ENCODE measurements around the gene ADARB2. TPM values are rescaled to one million over a fixed set of nuclear protein-coding genes. Genes with fewer than 3 reads are reported as not detected.
"Not testable (repeated sequence)": the region's sequence is repeated elsewhere in the genome, so short reads cannot be mapped to it uniquely, and the experiment has no call there.

ADARB2 gene
- total and polyA plus RNA-seq, 8 donors = 0.34 to 24.7 (median 3.2) TPM

DNA sequence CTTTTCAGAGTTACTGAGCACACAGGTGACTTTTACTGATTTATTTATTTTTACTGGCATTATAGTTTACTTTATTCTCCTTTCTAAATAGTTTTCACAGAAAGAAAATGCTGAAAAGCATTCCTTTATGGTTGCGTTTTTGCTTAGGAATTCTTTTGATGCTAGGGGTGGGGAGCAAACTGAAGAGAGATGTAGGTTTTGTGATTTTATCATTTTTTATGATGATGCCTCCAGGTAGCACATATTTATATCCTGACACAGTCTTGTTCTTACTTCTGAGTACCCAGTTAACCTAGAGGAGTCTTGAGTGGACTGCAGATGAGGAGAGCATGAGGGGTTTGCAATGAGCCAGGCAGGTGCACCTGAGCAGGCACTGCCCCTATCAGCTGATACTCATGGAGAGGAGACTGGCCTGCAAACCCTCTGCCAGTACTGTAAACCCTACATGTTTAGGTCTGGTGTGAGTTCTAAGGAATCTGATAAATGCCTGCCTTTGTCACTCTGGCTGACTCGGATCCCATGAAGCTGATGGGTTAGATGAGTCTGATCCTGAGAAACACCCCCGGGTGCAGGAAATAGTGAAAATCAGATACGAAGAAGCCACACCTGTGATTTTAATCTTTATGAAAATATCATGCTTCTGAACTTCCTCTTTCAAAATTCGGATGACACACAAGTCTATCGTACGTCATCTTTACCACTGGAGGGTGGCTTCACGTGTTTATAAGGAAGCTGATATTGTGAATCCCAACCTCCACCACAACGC, 378.3 kb downstream of the ADARB2 start:
- H3K4me1 ChIP-seq = no peaks in the 10 kb centered on the region
- FAIRE-seq = no peak
- ATAC-seq = no peak
- no peak for DNase-seq
- TF ChIP-seq, protein P1, sequence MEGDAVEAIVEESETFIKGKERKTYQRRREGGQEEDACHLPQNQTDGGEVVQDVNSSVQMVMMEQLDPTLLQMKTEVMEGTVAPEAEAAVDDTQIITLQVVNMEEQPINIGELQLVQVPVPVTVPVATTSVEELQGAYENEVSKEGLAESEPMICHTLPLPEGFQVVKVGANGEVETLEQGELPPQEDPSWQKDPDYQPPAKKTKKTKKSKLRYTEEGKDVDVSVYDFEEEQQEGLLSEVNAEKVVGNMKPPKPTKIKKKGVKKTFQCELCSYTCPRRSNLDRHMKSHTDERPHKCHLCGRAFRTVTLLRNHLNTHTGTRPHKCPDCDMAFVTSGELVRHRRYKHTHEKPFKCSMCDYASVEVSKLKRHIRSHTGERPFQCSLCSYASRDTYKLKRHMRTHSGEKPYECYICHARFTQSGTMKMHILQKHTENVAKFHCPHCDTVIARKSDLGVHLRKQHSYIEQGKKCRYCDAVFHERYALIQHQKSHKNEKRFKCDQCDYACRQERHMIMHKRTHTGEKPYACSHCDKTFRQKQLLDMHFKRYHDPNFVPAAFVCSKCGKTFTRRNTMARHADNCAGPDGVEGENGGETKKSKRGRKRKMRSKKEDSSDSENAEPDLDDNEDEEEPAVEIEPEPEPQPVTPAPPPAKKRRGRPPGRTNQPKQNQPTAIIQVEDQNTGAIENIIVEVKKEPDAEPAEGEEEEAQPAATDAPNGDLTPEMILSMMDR (IDR thresholded peaks at IDR 0.05) = no peak
- WGBS, 2 donors = 58 to 65% methylated on average over 9 of the region's 9 CpGs
- H3K4me3 ChIP-seq = no peak overlapping the region
- H3K27ac ChIP-seq = no peak overlapping the region
- no peaks in the 10 kb centered on the region for H3K36me3 ChIP-seq
- intact Hi-C loops (cut with DNase I) = no loop called here
- no peaks in the 10 kb centered on the region for H3K27me3 ChIP-seq
- H3K9me3 ChIP-seq = no peaks in the 10 kb centered on the region

- H3K36me3 ChIP-seq = no peaks in the 10 kb centered on the region
- no peaks in the 10 kb centered on the region for H3K4me1 ChIP-seq
- DNase-seq (no peak), FAIRE-seq (no peak), ATAC-seq (no peak)
- H3K27ac ChIP-seq = no peak overlapping the region
- H3K9me3 ChIP-seq = no peaks in the 10 kb centered on the region
- 71 to 80% methylated on average over 5 of the region's 5 CpGs for WGBS, 2 donors
- intact Hi-C loops (cut with DNase I) = no loop called here
- no peak overlapping the region for H3K4me3 ChIP-seq
- TF ChIP-seq, protein P1 (IDR thresholded peaks at IDR 0.05) = no peak
- H3K27me3 ChIP-seq = no peaks in the 10 kb centered on the region
Observed at GRCh38 chr10:1358147-1358546, 379.2 kb downstream of the ADARB2 start.

- no peak for FAIRE-seq
- WGBS, 2 donors = 37 to 54% methylated on average over 4 of the region's 4 CpGs
Observed at GRCh38 chr10:1356349-1356748, 381.0 kb downstream of the ADARB2 start.

DNA sequence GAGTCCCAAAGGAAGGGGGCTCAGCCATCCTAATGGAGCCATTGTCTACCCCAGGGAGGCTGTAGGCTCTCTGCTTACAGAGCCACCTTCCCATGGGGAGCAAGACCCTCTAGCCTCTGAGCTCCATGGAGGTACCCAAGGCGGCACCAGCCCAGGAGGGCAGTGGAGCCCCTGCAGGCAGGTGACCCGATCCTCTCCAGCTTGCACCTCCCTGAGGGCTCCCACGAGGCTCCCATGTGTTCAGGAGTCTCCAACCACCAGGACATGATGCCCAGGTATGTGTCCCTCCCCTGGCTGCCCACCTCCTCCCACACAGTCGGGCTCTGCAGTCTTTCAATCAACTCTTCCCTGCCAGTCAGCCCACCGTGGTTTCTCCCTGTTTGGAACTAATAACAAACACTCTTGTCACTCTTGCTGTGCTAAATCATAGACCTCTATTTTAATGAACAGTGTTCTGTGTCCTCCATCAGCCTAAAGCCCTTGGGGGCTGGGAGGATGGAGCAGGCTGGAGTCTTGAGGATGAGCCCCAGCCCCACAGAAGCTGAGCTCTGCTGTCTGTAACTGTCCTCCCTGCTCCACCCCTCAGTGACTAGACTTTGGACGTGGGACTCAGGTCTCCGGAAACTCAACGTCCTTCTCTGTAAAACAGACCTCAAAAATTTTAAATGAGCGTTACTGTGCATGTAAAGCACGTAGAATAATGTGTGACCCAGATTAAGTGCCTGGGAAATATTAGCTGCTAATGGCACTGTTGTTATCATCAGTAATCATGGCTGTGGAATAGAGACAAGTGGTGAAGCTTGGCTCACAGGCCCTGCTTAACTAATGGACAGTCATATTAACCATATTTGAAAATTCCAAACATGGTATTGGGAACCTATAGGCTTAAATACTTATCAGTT, 382.3 kb downstream of the ADARB2 start:
- intact Hi-C loops (cut with DNase I) = no loop called here

More at GRCh38 chr10:1356349-1356748, 381.0 kb downstream of the ADARB2 start:
- no peaks in the 10 kb centered on the region for H3K27me3 ChIP-seq
- no peak overlapping the region for H3K4me3 ChIP-seq
- ATAC-seq (no peak), DNase-seq (no peak)
- no peaks in the 10 kb centered on the region for H3K4me1 ChIP-seq
- no peak overlapping the region for H3K27ac ChIP-seq
- H3K9me3 ChIP-seq = no peaks in the 10 kb centered on the region
- intact Hi-C loops (cut with DNase I) = no loop called here
- TF ChIP-seq, protein P1 (IDR thresholded peaks at IDR 0.05) = no peak
- H3K36me3 ChIP-seq = no peaks in the 10 kb centered on the region

DNA sequence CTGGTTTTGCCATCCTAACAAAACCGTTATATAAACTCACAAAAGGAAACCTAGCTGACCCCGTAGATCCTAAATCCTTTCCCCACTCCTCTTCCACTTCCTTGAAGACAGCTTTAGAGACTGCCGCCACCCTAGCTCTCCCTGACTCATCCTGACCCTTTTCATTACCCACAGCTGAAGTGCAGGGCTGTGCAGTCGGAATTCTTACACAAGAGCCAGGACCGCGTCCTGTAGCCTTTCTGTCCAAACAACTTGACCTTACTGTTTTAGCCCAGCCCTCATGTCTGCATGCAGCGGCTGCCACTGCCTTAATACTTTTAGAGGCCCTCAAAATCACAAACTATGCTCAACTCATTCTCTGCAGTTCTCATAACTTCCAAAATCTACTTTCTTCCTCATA, 385.0 kb downstream of the ADARB2 start:
- not testable (repeated sequence) for DNase-seq, H3K36me3 ChIP-seq

More for the DNA sequence above, 382.3 kb downstream of the ADARB2 start:
- H3K4me3 ChIP-seq = no peak overlapping the region
- DNase-seq (no peak), FAIRE-seq (no peak), ATAC-seq (no peak)
- no peaks in the 10 kb centered on the region for H3K4me1 ChIP-seq
- 47 to 48% methylated on average over 10 of the region's 10 CpGs for WGBS, 2 donors
- H3K9me3 ChIP-seq = no peaks in the 10 kb centered on the region
- TF ChIP-seq, protein P1 (IDR thresholded peaks at IDR 0.05) = no peak
- no peaks in the 10 kb centered on the region for H3K27me3 ChIP-seq
- no peaks in the 10 kb centered on the region for H3K36me3 ChIP-seq
- H3K27ac ChIP-seq = no peak overlapping the region

More for the DNA sequence above, 385.0 kb downstream of the ADARB2 start:
- FAIRE-seq; intact Hi-C loops (cut with DNase I); H3K27ac ChIP-seq; H3K4me3 ChIP-seq; H3K4me1 ChIP-seq; H3K27me3 ChIP-seq; ATAC-seq; H3K9me3 ChIP-seq: not testable (repeated sequence)
- 79 to 87% methylated on average over 7 of the region's 7 CpGs for WGBS, 2 donors
